ENCODE data around the gene STK11.

STK11 gene

GRCh38 chr19:1258163-1258492 is 52.5 kb downstream of the STK11 start:
- Histone ChIP-seq H3K9ac (ENCODE audit: low read length) (no peak overlapping the region; the same call in 1 of the 2 replicates), H3K36me3 (replicated peaks; ENCODE audit: insufficient read depth, low read length) (peaks cover 12% of the 10 kb centered on the region; the same call in 1 of the 2 replicates), H3K9me3 (replicated peaks; ENCODE audit: insufficient read depth, low read length) (no peaks in the 10 kb centered on the region), H3K4me1 (ENCODE audit: low read length) (peaks cover 23% of the 10 kb centered on the region), H2AFZ (ENCODE audit: low read length) (no peak overlapping the region), H3K27ac (ENCODE audit: low read length) (0 out of 2 replicates have a peak overlapping the region, but pooled peaks have one; percentile 4), H3K27me3 (replicated peaks; ENCODE audit: insufficient read depth, low read length) (no peaks in the 10 kb centered on the region), H3K4me2 (ENCODE audit: low read depth, low read length) (peak overlapping the region; percentile 98; the same call in 1 of the 2 replicates), H4K20me1 (ENCODE audit: insufficient read depth, low read length) (no peaks in the 10 kb centered on the region), H3K79me2 (ENCODE audit: low read length) (peaks cover 29% of the 10 kb centered on the region), H3F3A (ENCODE audit: insufficient read depth, low read length) (peaks cover 23% of the 10 kb centered on the region), H3K9me2 (replicated peaks; ENCODE audit: insufficient read depth, low read length) (no peaks in the 10 kb centered on the region), H3K4me3 (ENCODE audit: low read length) (no peak overlapping the region)
- no peak for TF ChIP-seq EZH2 (optimal IDR thresholded peaks at IDR 0.05; ENCODE audit: low read depth, low read length)
- DNase-seq, result no peak

- Histone ChIP-seq H3K4me2 (ENCODE audit: low read depth, low read length) (peak overlapping the region; percentile 98), H3K27me3 (replicated peaks; ENCODE audit: insufficient read depth, low read length) (no peaks in the 10 kb centered on the region), H3F3A (ENCODE audit: insufficient read depth, low read length) (peaks cover 23% of the 10 kb centered on the region), H3K36me3 (replicated peaks; ENCODE audit: insufficient read depth, low read length) (peaks cover 12% of the 10 kb centered on the region; the same call in 1 of the 2 replicates), H3K9ac (ENCODE audit: low read length) (peak overlapping the region; percentile 81), H3K4me1 (ENCODE audit: low read length) (peaks cover 23% of the 10 kb centered on the region), H3K27ac (ENCODE audit: low read length) (peak overlapping the region; percentile 82), H3K9me3 (replicated peaks; ENCODE audit: insufficient read depth, low read length) (no peaks in the 10 kb centered on the region), H3K9me2 (replicated peaks; ENCODE audit: insufficient read depth, low read length) (no peaks in the 10 kb centered on the region), H3K4me3 (ENCODE audit: low read length) (peak overlapping the region; percentile 75), H3K79me2 (ENCODE audit: low read length) (peaks cover 25% of the 10 kb centered on the region), H4K20me1 (ENCODE audit: insufficient read depth, low read length) (no peaks in the 10 kb centered on the region), H2AFZ (ENCODE audit: low read length) (peak overlapping the region; percentile 24)
- no peak for DNase-seq
- TF ChIP-seq EZH2 (optimal IDR thresholded peaks at IDR 0.05; ENCODE audit: low read depth, low read length), result no peak
- TF ChIP-seq, protein P1, sequence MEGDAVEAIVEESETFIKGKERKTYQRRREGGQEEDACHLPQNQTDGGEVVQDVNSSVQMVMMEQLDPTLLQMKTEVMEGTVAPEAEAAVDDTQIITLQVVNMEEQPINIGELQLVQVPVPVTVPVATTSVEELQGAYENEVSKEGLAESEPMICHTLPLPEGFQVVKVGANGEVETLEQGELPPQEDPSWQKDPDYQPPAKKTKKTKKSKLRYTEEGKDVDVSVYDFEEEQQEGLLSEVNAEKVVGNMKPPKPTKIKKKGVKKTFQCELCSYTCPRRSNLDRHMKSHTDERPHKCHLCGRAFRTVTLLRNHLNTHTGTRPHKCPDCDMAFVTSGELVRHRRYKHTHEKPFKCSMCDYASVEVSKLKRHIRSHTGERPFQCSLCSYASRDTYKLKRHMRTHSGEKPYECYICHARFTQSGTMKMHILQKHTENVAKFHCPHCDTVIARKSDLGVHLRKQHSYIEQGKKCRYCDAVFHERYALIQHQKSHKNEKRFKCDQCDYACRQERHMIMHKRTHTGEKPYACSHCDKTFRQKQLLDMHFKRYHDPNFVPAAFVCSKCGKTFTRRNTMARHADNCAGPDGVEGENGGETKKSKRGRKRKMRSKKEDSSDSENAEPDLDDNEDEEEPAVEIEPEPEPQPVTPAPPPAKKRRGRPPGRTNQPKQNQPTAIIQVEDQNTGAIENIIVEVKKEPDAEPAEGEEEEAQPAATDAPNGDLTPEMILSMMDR (IDR thresholded peaks at IDR 0.05; ENCODE audit: low read length), result no peak; the same call in 1 of the 2 replicates
- no peak for TF ChIP-seq EZH2phosphoT487 (IDR thresholded peaks at IDR 0.05; ENCODE audit: low read length)
These were observed 53.2 kb downstream of the STK11 start for GRCh38 chr19:1258707-1259205.

- TF ChIP-seq, protein P1 (IDR thresholded peaks at IDR 0.05; ENCODE audit: low read length), result no peak
- TF ChIP-seq EZH2 (optimal IDR thresholded peaks at IDR 0.05; ENCODE audit: low read depth, low read length) (no peak), EZH2phosphoT487 (IDR thresholded peaks at IDR 0.05; ENCODE audit: low read length) (no peak)
- H3K4me2 ChIP-seq (ENCODE audit: low read depth, low read length), result peak overlapping the region; percentile 98
- H3K9me2 ChIP-seq (replicated peaks; ENCODE audit: insufficient read depth, low read length), result no peaks in the 10 kb centered on the region
- peak overlapping the region; percentile 81 for H3K9ac ChIP-seq (ENCODE audit: low read length)
- DNase-seq, result peak; percentile 78
- no peaks in the 10 kb centered on the region for H3K27me3 ChIP-seq (replicated peaks; ENCODE audit: insufficient read depth, low read length)
- H3K4me1 ChIP-seq (ENCODE audit: low read length), result peaks cover 23% of the 10 kb centered on the region
- no peaks in the 10 kb centered on the region for H3K9me3 ChIP-seq (replicated peaks; ENCODE audit: insufficient read depth, low read length)
- H3F3A ChIP-seq (ENCODE audit: insufficient read depth, low read length), result peaks cover 23% of the 10 kb centered on the region
- H4K20me1 ChIP-seq (ENCODE audit: insufficient read depth, low read length), result no peaks in the 10 kb centered on the region
- H3K79me2 ChIP-seq (ENCODE audit: low read length), result peaks cover 24% of the 10 kb centered on the region
- H2AFZ ChIP-seq (ENCODE audit: low read length), result peak overlapping the region; percentile 24
- peak overlapping the region; percentile 75 for H3K4me3 ChIP-seq (ENCODE audit: low read length)
- peak overlapping the region; percentile 82 for H3K27ac ChIP-seq (ENCODE audit: low read length)
- peaks cover 12% of the 10 kb centered on the region; the same call in 1 of the 2 replicates for H3K36me3 ChIP-seq (replicated peaks; ENCODE audit: insufficient read depth, low read length)
These were observed 53.8 kb downstream of the STK11 start for GRCh38 chr19:1259206-1259875.

Measured in MM.1S (cell line).